HepG2 (cell line): ENCODE measurements around the gene STEAP2. TPM values are rescaled to one million over a fixed set of nuclear protein-coding genes. Genes with fewer than 3 reads are reported as not detected.

Experiments used
- ATAC-seq: fragments of 200-7000 bp; cut with Tn5 transposase; 3 replicates; pipeline ENCODE4 v1.9.1; 2020; ENCODE audit warnings: mild to moderate bottlenecking, moderate library complexity
- BruUV-seq: library from RNA; stranded (reverse); fragments of 400-500 nt; replicated peaks from 2 replicates; lab custom pipeline; 2021; lab: Mats Ljungman, UMichigan
- CTCF ChIA-PET: fragments of 300-600 bp; formaldehyde crosslinking; extraction: SDS; loops from one replicate; lab custom pipeline; 2021; ENCODE audit warnings: low total read pairs, inconsistent platforms, low intra/inter-chr PET ratio; lab: Yijun Ruan, JAX
- POLR2A ChIA-PET: fragments of 350-600 bp; sonication (Branson Sonifier 250); formaldehyde crosslinking; loops from one replicate; lab custom pipeline; 2020; ENCODE audit warnings: antibody characterized with exemption, inconsistent platforms; lab: Yijun Ruan, JAX
- DNase-seq: peaks from one replicate; pipeline ENCODE4 v3.0.0-alpha.2; 2015; ENCODE audit warnings: low spot score
- FAIRE-seq: peaks from 3 replicates; lab custom pipeline; 2011; peaks lifted over from hg19 to GRCh38; lab: Jason Lieb, UNC
- H2AFZ ChIP-seq: one replicate; pipeline ENCODE4 v1.6.1; 2011; ENCODE audit warnings: low read length, inconsistent platforms
- H3K27ac ChIP-seq: fragments of 300-600 bp; 3 replicates; pipeline ENCODE4 v1.8.0; 2011; ENCODE audit warnings: mixed run types, mild to moderate bottlenecking, mixed read lengths, low read length, inconsistent platforms; ENCODE audit not compliant: insufficient read depth; ENCODE audit errors: extremely low read length
- H3K27me3 ChIP-seq, 2 experiments: fragments of 200-600 bp in 1 of 2; 2 replicates in 1 of 2; 3 replicates in 1 of 2; pipeline versions ENCODE4 v1.6.0 to v1.8.0; 2011; ENCODE audit warnings: low read length in 2 of 2, mild to moderate bottlenecking in 2 of 2, moderate library complexity in 2 of 2, inconsistent platforms in 1 of 2; ENCODE audit not compliant: insufficient read depth in 2 of 2, control insufficient read depth in 1 of 2
- H3K36me3 ChIP-seq, 2 experiments: fragments of 200-600 bp in 1 of 2; replicated peaks in 1 of 2; 2 replicates in 1 of 2; 3 replicates in 1 of 2; pipeline versions ENCODE4 v1.5.1 to v1.8.0; 2011; ENCODE audit warnings: low read length in 2 of 2, inconsistent platforms in 1 of 2; ENCODE audit not compliant: insufficient read depth in 2 of 2, control insufficient read depth in 1 of 2
- H3K4me1 ChIP-seq: 2 replicates; pipeline ENCODE4 v1.5.1; 2012; ENCODE audit warnings: low read length, inconsistent platforms; ENCODE audit not compliant: insufficient read depth
- H3K4me2 ChIP-seq: 2 replicates; pipeline ENCODE4 v1.6.0; 2011; ENCODE audit warnings: low read depth, low read length, inconsistent platforms
- H3K4me3 ChIP-seq, 3 experiments: fragments of 200-600 bp in 1 of 3; sonication (generic), shearing (Covaris generic) in 1 of 3; replicated peaks in 1 of 3; 2 replicates each; pipeline ENCODE4 v1.5.1; 2011 to 2016; ENCODE audit warnings: low read length in 3 of 3, inconsistent platforms in 2 of 3, low read depth in 2 of 3, mild to moderate bottlenecking in 2 of 3, control low read depth in 1 of 3, mixed read lengths in 1 of 3; ENCODE audit not compliant: insufficient read depth in 1 of 3
- H3K79me2 ChIP-seq: one replicate; pipeline ENCODE4 v1.6.1; 2011; ENCODE audit warnings: low read length, inconsistent platforms; ENCODE audit not compliant: insufficient read depth
- H3K9ac ChIP-seq: 2 replicates; pipeline ENCODE4 v1.6.0; 2011; ENCODE audit warnings: mild to moderate bottlenecking, low read depth, low read length, inconsistent platforms; ENCODE audit not compliant: insufficient read depth
- H3K9me3 ChIP-seq: 2 replicates; pipeline ENCODE4 v1.5.1; 2012; ENCODE audit warnings: mild to moderate bottlenecking, low read length
- H4K20me1 ChIP-seq: 2 replicates; pipeline ENCODE4 v1.6.0; 2011; ENCODE audit warnings: inconsistent platforms, mild to moderate bottlenecking, low read length, moderate library complexity; ENCODE audit not compliant: insufficient read depth
- ATAD3A ChIP-seq: sonication (generic); formaldehyde crosslinking; IDR thresholded peaks from 2 replicates; pipeline ENCODE4 v1.4.0; 2020; ENCODE audit warnings: missing genetic modification reagents
- ATRX ChIP-seq: sonication (generic); formaldehyde crosslinking; IDR thresholded peaks from 2 replicates; pipeline ENCODE4 v1.4.0; 2020; ENCODE audit warnings: missing genetic modification reagents, borderline replicate concordance
- FOXA3 ChIP-seq: IDR thresholded peaks from 2 replicates; pipeline ENCODE4 v1.6.1; 2016; ENCODE audit warnings: missing genetic modification reagents, missing compliant biosample characterization
- FOXP1 ChIP-seq, 2 experiments: fragments of 450-650 bp in 1 of 2; IDR thresholded peaks; 2 replicates each; pipeline ENCODE4 v1.6.1; 2017 to 2018; ENCODE audit warnings: antibody characterized with exemption in 1 of 2
- GATAD1 ChIP-seq: IDR thresholded peaks from 2 replicates; pipeline ENCODE4 v1.6.1; 2016; ENCODE audit warnings: missing genetic modification reagents, missing compliant biosample characterization
- HOXD1 ChIP-seq: sonication (generic); formaldehyde crosslinking; IDR thresholded peaks from 2 replicates; pipeline ENCODE4 v1.5.0; 2020; ENCODE audit warnings: missing genetic modification reagents
- MAFG ChIP-seq: sonication (generic); formaldehyde crosslinking; IDR thresholded peaks from 2 replicates; pipeline ENCODE4 v1.5.1; 2020; ENCODE audit warnings: mild to moderate bottlenecking, missing genetic modification reagents
- MIXL1 ChIP-seq: IDR thresholded peaks from 2 replicates; pipeline ENCODE4 v1.6.1; 2016
- ONECUT2 ChIP-seq: sonication (generic); formaldehyde crosslinking; IDR thresholded peaks from 2 replicates; pipeline ENCODE4 v1.4.0; 2020; ENCODE audit warnings: missing genetic modification reagents
- RFX3 ChIP-seq: IDR thresholded peaks from 2 replicates; pipeline ENCODE4 v1.6.1; 2016; ENCODE audit warnings: missing biosample characterization, missing genetic modification reagents
- SIX1 ChIP-seq: sonication (generic); formaldehyde crosslinking; IDR thresholded peaks from 2 replicates; pipeline ENCODE4 v1.4.0; 2020; ENCODE audit warnings: missing genetic modification reagents, borderline replicate concordance
- XBP1 ChIP-seq: sonication (generic); formaldehyde crosslinking; IDR thresholded peaks from 2 replicates; pipeline ENCODE4 v1.5.0; 2020; ENCODE audit warnings: missing genetic modification reagents
- ZNF264 ChIP-seq: sonication (generic); formaldehyde crosslinking; IDR thresholded peaks from 2 replicates; pipeline ENCODE4 v1.4.0; 2020; ENCODE audit warnings: missing genetic modification reagents
- ZSCAN25 ChIP-seq: sonication (generic); formaldehyde crosslinking; IDR thresholded peaks from 2 replicates; pipeline ENCODE4 v1.8.0; 2022; ENCODE audit warnings: mild to moderate bottlenecking, missing genetic modification reagents
- WGBS: methylation state at CpG from one replicate; pipeline ENCODE4 v1.1.6; 2017; ENCODE audit warnings: low lambda C conversion rate; 5-methylcytosine and 5-hydroxymethylcytosine counted together
- in situ Hi-C: cut with HindIII; loops from 2 replicates; pipeline ENCODE4 v1.10.0; 2017; ENCODE audit warnings: low pct_unique_long_range_greater_than_20kb; ENCODE audit not compliant: extremely low pct_ligation_motif_present
- intact Hi-C: fragments of 100-400 bp; cut with micrococcal nuclease; formaldehyde crosslinking; loops from one replicate; pipeline ENCODE4 v1.10.0; 2022; ENCODE audit not compliant: unreplicated experiment
- polyA plus RNA-seq, 8 experiments: library from polyadenylated mRNA; depleted of rRNA in 3 of 8; stranded (reverse) in 7 of 8; unstranded in 1 of 8; fragments of >200 nt; fragmentation: Illumina TruSeq in 4 of 8; extraction: Trizol in 4 of 8; gene quantifications; 2 replicates each; pipeline versions ENCODE4 v1.2.1 to v1.2.3, GENCODE V29; 2011 to 2016; ENCODE audit warnings: low read depth in 4 of 8, missing spikeins in 1 of 8, mixed read lengths in 1 of 8; ENCODE audit not compliant: insufficient read depth in 1 of 8
- total RNA-seq, 5 experiments: library from RNA; depleted of rRNA; stranded (reverse); fragments of >200 nt; fragmentation: Illumina TruSeq; extraction: Trizol; gene quantifications; 2 replicates each; pipeline ENCODE4 v1.2.3, GENCODE V29; 2016; ENCODE audit warnings: low read depth in 1 of 5
- TF ChIP-seq, protein P1 (sequence below): IDR thresholded peaks from 2 replicates; pipeline ENCODE4 v1.6.1; 2012; ENCODE audit warnings: low read depth, low read length, improper control_type of control experiment
- TF ChIP-seq, protein P2 (sequence below): sonication (generic); formaldehyde crosslinking; IDR thresholded peaks from 2 replicates; pipeline ENCODE4 v1.4.0; 2020; ENCODE audit warnings: missing genetic modification reagents
- TF ChIP-seq, protein P3 (sequence below): sonication (generic); formaldehyde crosslinking; IDR thresholded peaks from 2 replicates; pipeline ENCODE4 v1.4.0; 2020; ENCODE audit warnings: missing genetic modification reagents

Gene STEAP2
- total and polyA plus RNA-seq, 2 of the 13 experiments (the other 11 are each of a cell fraction or from before 2014, with no cell fraction given) = 4.3 to 4.4 TPM

DNA sequence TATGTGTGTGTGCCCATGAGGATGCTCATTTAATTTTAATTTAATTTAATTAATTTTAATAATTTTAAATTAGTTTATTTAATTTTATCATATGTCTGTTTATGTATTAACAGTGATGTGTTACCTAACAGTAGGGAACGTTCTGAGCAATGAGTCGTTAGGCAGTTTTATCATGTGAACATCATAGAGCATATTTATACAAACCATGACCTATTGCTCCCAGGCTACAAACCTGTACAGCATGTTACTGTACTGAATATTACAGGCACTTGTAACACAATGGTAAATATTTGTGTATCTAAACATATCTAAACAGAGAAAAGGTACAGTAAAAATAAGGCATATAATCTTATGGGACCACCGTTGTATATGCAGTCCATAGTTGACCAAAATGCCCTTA, 19.8 kb downstream of the STEAP2 start:
- no peak for FAIRE-seq
- WGBS = 29% methylated on average over 3 of the region's 3 CpGs
- Histone ChIP-seq H3K4me2 (no peak overlapping the region), H3K4me3 (no peak overlapping the region), H4K20me1 (no peaks in the 10 kb centered on the region), H3K36me3 (no peaks in the 10 kb centered on the region), H3K27ac (no peak overlapping the region), H3K9me3 (no peaks in the 10 kb centered on the region), H3K9ac (no peak overlapping the region), H2AFZ (no peak overlapping the region), H3K79me2 (no peaks in the 10 kb centered on the region), H3K4me1 (peaks cover 18% of the 10 kb centered on the region), H3K27me3 (no peaks in the 10 kb centered on the region)
- BruUV-seq = no TSS peak
- ChIA-PET CTCF (no interaction called here), POLR2A (no interaction called here)
- DNase-seq = no peak
- intact Hi-C loops (no loop called here), in situ Hi-C loops (no loop called here)
- ATAC-seq = peak; percentile 35; the same call in 1 of the 3 replicates
- TF ChIP-seq HOXD1 (no peak), ZNF264 (CRISPR knock-in tag) (no peak), ATAD3A (CRISPR knock-in tag) (no peak), ZSCAN25 (CRISPR knock-in tag) (no peak), FOXA3 (CRISPR knock-in tag) (0 out of 2 replicates have a peak, but pooled peaks have one; percentile 31), ONECUT2 (no peak), XBP1 (CRISPR knock-in tag) (no peak), SIX1 (CRISPR knock-in tag) (no peak), ATRX (no peak), RFX3 (CRISPR knock-in tag) (no peak), MIXL1 (CRISPR knock-in tag) (no peak), GATAD1 (CRISPR knock-in tag) (no peak), MAFG (no peak), FOXP1 (IDR thresholded peaks at IDR 0.05) (no peak), FOXP1 (CRISPR knock-in tag; IDR thresholded peaks at IDR 0.05) (peak; percentile 63)
- TF ChIP-seq, protein P1, sequence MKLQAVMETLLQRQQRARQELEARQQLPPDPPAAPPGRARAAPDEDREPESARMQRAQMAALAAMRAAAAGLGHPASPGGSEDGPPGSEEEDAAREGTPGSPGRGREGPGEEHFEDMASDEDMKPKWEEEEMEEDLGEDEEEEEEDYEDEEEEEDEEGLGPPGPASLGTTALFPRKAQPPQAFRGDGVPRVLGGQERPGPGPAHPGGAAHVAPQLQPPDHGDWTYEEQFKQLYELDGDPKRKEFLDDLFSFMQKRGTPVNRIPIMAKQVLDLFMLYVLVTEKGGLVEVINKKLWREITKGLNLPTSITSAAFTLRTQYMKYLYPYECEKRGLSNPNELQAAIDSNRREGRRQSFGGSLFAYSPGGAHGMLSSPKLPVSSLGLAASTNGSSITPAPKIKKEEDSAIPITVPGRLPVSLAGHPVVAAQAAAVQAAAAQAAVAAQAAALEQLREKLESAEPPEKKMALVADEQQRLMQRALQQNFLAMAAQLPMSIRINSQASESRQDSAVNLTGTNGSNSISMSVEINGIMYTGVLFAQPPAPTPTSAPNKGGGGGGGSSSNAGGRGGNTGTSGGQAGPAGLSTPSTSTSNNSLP = peak; percentile 61
- TF ChIP-seq, protein P2, sequence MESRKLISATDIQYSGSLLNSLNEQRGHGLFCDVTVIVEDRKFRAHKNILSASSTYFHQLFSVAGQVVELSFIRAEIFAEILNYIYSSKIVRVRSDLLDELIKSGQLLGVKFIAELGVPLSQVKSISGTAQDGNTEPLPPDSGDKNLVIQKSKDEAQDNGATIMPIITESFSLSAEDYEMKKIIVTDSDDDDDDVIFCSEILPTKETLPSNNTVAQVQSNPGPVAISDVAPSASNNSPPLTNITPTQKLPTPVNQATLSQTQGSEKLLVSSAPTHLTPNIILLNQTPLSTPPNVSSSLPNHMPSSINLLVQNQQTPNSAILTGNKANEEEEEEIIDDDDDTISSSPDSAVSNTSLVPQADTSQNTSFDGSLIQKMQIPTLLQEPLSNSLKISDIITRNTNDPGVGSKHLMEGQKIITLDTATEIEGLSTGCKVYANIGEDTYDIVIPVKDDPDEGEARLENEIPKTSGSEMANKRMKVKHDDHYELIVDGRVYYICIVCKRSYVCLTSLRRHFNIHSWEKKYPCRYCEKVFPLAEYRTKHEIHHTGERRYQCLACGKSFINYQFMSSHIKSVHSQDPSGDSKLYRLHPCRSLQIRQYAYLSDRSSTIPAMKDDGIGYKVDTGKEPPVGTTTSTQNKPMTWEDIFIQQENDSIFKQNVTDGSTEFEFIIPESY (CRISPR knock-in tag) = no peak
- TF ChIP-seq, protein P3, sequence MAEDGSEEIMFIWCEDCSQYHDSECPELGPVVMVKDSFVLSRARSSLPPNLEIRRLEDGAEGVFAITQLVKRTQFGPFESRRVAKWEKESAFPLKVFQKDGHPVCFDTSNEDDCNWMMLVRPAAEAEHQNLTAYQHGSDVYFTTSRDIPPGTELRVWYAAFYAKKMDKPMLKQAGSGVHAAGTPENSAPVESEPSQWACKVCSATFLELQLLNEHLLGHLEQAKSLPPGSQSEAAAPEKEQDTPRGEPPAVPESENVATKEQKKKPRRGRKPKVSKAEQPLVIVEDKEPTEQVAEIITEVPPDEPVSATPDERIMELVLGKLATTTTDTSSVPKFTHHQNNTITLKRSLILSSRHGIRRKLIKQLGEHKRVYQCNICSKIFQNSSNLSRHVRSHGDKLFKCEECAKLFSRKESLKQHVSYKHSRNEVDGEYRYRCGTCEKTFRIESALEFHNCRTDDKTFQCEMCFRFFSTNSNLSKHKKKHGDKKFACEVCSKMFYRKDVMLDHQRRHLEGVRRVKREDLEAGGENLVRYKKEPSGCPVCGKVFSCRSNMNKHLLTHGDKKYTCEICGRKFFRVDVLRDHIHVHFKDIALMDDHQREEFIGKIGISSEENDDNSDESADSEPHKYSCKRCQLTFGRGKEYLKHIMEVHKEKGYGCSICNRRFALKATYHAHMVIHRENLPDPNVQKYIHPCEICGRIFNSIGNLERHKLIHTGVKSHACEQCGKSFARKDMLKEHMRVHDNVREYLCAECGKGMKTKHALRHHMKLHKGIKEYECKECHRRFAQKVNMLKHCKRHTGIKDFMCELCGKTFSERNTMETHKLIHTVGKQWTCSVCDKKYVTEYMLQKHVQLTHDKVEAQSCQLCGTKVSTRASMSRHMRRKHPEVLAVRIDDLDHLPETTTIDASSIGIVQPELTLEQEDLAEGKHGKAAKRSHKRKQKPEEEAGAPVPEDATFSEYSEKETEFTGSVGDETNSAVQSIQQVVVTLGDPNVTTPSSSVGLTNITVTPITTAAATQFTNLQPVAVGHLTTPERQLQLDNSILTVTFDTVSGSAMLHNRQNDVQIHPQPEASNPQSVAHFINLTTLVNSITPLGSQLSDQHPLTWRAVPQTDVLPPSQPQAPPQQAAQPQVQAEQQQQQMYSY = no peak
